ENCODE data around the gene FHDC1.

DNA sequence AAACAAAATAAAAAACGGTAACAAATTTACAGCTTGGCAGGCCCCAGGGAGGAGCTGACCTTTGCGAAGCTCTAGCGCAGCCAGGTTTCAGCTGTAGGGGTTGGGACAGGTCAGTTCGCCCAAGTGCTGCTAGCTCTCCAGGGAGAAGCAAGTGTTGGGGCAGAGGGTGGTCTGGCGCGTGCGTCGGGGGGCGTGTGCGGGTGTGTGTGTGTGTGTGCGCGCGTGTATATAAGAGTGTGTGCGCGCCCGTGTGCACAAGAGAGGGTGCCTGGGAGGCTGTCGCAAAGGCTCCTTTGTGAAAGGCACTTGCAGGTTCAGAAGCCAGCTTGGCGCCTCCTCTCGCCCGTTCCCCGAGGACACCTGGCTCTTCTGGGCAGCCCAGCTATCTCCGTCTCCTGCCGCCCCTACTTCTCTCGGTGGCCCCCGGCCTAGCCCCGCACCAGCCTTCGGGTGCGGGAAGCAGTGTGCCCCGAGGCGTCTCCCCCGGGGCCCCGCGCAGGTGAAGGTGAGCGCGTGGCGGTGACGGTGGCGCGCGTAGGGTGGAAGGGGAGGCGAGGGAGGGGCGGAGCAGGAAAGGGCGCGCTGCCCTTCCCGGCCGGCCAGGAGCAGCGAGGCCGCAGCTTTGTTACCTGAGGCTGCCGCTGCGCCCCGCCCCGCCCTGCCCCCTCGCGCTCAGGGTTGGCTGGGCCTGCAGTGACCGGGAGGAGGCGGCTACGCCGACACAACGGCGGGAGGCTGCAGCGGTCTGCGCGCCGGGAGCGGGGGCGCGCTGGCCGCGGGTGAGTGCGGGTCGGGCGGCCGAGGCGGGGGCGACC lies at the start of gene FHDC1:
- TF ChIP-seq POLR2A (IDR thresholded peaks at IDR 0.05), result no peak
- TF ChIP-seq, protein P1, sequence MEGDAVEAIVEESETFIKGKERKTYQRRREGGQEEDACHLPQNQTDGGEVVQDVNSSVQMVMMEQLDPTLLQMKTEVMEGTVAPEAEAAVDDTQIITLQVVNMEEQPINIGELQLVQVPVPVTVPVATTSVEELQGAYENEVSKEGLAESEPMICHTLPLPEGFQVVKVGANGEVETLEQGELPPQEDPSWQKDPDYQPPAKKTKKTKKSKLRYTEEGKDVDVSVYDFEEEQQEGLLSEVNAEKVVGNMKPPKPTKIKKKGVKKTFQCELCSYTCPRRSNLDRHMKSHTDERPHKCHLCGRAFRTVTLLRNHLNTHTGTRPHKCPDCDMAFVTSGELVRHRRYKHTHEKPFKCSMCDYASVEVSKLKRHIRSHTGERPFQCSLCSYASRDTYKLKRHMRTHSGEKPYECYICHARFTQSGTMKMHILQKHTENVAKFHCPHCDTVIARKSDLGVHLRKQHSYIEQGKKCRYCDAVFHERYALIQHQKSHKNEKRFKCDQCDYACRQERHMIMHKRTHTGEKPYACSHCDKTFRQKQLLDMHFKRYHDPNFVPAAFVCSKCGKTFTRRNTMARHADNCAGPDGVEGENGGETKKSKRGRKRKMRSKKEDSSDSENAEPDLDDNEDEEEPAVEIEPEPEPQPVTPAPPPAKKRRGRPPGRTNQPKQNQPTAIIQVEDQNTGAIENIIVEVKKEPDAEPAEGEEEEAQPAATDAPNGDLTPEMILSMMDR (IDR thresholded peaks at IDR 0.05), result no peak
